Measurements from ENCODE around the gene VWA8.

The VWA8 gene

DNA sequence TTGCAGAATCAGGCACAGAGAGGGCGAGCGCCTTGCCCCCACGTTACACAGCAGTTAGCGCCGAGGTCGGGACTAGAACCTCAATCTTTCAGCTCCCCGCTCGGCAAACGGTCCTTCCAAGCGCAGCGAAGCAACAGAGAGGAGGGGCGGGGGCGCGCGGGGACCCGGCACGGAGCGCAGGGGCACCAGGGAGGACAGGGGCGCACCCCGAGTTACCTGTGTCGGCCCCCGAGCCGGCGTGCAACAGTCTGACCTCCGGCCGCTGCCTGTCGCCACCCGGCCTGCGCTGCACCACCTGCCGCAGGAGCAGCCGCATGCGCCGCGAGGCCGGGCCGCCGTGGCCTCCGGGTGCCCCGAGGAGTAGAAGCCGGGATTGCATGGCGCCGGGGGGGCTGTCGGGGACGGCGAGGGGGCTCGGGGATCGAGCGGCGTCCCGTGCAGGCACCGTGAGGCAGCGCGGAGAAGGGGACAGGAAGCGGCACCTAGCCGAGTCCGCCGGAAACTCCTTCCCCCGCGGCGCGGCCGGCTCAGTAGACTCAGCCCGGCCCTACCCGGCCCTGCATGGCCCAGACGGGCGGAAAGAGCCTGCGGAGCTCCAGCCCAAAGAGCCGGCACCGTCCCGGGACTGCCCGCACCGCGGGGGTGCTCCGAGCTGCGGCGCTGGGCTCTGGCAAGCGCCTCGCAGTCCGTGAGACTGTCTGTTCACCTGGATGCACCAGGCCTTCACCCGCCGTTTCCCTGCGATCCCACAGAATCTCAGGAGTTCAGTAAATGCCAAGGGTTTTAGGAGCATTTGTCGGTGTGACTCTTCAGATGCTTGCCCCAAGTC is at the start of gene VWA8:
VWA8 (minus strand) TSS at position 473 of the 829 bp plus-strand sequence; CDS start at position 379, 94 bp downstream.
- peak; percentile 87 for DNase-seq (ENCODE audit: low spot score)

DNA sequence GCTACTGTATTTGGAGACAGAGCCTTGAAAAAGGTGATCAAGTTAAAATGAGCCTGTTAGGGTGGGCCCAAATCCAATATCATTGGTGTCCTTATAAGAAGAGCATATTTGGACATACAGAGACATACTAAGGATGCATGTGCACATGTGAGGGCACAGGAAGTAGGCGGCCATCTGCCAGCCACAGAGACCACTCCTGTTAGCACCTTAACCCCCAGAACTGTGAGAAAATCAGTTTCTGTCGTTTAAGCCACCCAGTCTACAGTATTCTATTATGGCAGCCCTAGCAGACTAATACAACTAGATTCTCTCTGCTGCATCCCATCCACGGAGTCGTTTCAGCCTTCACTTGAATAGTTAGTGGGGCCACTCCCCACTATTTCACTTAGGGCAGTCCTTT is 48.1 kb upstream of the VWA8 start:
- no peak for DNase-seq (ENCODE audit: low spot score)

DNA sequence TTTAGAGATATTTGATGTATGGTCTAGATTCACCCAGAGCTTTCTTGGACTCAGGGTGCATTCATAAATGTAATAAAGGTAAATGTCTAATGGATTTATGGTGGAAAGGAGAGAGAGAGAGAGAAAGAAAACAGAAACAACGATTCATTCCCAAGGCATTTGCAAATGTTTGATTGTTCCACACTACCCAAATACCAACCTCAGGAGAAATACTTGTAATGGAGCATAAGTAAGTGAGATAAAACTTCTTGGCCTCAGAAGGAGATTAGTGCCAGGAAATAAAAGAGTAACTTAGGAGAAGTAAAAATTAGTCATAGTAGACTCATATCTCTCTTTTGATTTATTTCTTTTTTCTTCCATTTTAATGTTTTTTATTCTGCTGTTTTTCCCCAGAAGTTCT is 46.9 kb upstream of the VWA8 start:
- no peak for DNase-seq (ENCODE audit: low spot score)

DNA sequence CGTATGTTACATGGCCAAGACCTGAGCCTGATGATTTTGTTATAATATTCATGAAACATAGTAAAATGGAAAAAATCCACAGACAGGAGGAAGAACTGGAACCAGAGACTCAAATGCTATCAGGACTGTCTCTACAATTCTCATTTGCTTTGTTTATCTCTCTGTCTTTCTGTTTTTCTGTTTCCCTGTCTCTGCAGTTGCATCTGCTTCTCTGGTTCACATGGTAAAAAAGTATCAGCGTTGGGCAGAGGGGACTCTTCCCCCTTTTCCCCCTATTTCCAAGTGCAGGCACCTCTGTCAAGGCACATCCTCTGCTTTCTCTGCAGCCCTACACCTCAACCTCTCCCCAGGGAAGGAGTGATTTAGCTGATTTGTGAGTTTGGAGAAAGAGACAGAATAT is 41.2 kb upstream of the VWA8 start:
- DNase-seq (ENCODE audit: low spot score) = no peak

DNA sequence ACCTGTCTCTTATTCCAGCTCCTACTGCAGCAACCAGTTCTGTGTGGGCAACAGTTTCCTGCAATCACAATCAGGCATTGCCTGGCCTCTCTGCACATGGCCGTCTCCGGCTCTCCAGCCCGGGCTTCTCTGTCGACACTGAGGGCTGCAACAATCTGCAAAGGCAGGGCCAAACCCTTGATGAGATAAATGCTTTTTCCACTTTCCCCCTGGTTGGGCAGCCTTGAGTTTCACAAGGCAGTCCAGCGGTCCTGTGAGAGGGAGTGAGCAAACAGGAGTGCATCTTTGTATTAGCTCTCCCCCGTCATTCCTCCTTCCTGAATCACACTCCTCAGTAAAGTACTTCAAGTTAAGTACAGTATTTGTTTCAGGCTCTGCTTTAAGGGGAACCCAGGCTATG is 40.7 kb upstream of the VWA8 start:
- DNase-seq (ENCODE audit: low spot score) = no peak

DNA sequence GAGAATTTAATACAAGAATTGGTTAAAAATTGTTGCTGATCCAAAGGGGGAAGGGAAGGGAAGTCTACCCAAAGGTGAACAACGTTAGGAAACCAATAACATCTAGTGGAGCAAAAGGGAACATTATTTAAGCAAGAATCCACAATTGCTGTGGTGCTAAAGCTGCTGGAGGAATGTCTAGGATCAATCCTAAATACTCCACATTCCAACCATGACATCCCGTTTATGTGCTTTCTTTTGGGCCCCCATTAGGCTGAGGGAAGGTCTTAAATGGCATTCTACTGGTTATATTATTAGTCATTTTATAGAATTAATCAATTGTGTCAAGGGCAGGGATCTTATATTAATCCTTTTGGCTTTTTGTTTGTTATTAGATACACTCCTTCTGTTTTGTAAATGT is 39.9 kb upstream of the VWA8 start:
- DNase-seq (ENCODE audit: low spot score) = no peak

DNA sequence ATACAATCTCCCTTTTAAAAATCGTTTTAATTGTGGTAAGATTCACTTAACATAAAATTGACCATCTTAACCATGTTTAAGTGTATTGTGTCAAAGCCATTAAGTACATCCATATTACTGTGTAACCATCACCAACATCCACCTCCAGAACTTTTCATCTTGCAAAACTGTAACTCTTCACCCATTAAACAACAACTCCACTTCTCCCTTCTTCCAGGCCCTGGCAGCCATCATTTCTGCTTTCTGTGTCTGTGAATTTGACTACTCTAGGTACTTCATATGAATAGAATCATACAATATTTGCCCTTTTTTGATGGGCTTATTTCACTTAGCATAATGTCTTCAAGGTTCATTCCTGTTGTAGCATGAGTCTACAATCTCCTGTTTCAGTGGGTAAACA is 36.5 kb upstream of the VWA8 start:
- no peak for DNase-seq (ENCODE audit: low spot score)

DNA sequence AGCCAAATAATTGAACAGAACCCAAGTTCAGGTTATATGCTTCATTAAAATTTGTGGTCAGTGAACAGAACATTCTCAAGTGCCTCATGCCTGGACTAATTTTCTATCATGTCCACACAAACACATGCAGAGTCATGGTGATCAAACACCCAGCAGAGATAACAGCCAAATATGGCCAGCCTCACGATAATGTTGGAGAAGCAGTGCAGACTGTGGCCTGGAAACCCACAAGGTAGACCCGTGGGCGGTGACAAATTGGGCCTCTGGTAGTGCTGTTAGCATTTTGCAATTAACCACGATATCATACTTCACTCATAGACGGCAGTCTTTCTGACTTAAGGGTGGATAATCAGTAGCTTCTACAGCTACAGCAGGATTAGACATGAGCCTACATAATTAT is 35.0 kb upstream of the VWA8 start:
- DNase-seq (ENCODE audit: low spot score) = no peak

DNA sequence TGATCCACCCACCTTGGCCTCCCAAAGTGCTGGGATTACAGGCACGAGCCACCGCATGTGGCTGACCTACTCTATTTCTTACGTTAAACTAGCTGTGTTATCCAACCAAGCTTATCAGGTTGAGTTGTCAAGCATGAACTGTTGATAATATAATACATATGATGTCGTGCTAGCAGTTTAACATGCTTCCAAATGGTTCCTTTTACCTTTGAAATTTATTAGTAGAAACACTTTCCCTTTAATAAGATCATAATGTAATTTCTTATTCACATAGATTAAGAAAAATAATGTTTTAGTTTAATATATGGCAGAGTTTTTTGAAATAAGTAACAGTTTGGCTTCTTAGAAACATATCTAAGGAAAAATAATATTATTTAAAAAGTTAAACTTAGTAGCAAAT is 34.4 kb upstream of the VWA8 start:
- DNase-seq (ENCODE audit: low spot score) = no peak

DNA sequence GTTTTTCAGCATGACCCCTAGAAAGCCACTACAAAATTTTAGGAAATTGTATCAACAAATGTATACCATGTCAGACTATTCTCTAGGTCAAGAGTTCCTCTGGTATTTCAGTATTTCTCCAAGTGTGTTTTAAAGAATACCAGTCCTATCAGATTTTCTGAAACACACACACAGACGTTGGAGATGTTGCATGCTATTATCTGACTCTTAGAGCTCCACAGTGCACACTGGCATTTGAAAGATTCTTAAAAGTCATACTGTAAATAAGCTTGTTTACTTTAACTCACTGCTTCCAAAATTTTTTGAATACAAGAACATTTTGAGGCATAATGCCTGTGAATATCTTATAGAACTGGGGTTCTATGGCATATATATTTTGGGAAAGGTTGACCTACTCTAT is 33.8 kb upstream of the VWA8 start:
- DNase-seq (ENCODE audit: low spot score) = no peak

DNA sequence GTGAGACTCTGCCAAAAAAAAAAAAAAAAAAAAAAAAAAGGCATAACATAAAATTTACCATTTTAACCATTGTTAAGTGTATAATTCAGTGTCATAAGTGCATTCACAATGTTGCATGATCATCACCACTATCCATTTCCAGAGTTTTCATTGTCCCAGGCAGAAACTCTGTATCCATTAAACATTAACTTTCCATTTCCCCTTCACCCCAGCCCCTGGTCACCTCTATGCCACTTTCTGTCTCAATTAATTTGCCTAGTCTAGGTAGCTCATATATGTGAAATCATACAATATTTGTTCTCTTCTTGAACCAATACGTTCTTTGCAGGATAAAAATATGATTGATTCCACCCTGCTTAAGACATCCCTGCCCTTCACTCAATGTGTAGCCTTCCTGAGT is 31.0 kb upstream of the VWA8 start:
- no peak for DNase-seq (ENCODE audit: low spot score)

DNA sequence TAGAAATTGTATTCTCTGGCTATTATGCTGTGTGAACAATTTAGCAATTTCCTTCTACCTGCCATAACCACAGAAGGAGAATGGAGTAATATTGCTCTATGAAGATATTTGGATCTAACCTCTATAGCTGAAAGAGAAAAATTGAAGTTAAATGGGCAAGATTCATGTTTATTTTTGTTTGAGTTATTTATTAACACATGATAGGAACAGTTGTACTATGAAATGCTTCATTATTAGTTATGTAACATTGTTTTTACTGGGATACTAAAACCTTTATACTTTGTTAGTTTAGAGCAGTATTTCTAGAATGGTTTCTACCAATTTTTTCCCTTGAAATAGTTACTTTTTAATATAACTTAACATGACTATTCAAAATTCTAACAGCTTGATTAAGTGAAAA is 27.3 kb upstream of the VWA8 start:
- DNase-seq (ENCODE audit: low spot score) = no peak

DNA sequence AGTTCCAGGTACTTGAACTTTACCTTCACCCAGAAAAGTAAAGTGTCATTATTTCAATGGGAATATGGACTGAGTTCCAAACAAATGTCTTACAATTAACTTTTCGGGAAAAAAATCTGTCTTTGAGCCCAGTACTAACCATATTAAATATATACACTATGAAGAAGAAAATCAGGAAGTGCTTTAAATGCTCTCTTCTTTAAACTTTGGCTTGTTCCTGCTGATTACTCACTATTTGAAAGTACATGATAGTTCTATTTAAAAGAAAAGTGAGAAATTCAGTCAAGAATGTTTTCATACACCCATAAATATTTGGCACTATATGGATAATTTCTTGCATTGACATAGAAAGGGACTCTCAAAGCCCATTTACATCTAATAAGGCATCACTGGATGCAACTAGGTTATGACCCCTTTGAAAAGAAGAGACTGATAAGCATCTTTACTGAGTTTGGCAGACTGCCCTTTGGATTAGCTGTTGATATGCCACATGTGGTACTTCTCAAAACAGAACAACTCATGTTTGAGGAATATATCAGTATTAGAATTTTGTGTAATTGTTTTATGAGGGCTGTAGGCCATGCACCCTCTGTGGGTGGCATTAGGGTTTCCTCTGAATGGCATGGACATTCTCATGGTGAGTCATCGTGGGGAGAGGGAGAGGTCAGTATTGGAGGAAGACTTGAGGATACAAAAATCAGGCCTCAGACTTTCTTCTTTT is 25.0 kb upstream of the VWA8 start:
- no peak for DNase-seq (ENCODE audit: low spot score)

DNA sequence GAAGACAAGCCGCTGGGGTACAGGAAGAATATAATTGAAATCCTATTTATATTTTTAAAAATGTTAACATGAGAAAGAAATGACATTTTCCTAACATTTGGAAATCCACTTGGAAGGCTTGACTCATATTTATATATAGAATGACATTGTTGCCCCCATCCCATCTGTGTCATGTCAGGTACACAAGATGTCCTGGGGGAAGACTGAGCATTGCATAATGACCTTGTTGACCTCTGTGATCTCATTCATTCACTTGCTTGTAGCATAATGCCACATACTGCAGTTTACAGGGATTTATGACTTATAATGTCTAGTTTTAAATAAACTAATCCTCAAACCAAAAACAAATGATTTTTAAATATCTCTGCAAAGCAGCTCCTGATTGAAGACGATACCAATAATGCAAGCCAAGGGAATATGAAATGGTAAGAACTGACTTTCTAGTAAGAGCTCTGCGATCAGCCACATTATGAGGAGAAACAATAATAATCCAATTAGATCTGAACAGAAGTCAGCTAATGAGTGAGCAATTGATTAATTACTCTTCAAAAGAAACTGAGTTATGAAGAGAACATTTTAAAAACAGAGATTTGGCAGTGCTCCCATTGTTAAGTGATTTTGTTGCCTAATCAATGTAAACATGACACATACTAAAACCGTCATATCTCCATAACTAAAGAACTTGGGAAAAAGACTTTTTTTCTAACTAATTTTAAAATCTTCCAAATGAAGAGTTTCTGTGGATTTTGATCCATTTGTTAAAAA is 21.2 kb upstream of the VWA8 start:
- DNase-seq (ENCODE audit: low spot score) = no peak

DNA sequence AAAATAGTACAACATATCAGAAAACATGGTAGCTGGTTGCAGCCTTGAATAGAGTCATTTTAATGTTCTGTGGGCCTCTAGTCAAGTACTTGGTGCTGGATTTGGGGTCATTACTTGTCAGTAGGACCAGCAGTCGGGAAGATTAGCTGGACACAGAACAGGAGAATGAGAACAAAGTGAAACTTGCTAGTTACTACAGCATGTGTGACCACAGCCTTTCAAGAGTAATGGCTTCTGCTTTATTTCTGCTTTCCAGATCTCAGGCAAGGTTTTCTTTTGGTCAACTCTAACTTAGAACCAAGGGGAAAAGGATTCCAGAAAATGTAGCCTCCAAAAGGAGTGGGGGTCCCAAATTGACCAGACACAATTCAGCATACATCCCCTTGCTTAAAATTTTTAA is 17.1 kb upstream of the VWA8 start:
- DNase-seq (ENCODE audit: low spot score) = no peak

DNA sequence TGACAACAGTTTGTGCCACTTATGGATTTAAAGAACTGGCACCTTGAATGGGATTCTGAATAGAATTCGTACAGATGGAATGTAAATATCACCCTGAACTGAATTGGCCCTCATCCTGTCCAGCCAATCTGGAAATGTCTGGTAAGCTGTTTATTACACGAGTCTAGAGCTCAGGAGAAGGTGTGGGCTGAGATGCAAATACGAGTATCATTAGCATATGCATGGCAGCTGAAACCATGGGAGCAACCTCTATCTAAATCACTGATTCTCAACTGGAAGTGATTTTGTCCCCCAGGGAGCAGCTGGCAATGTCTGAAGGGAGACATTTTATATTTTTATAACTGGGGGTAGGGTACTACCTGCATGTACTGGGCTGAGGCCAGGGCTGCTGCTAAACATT is 15.6 kb upstream of the VWA8 start:
- DNase-seq (ENCODE audit: low spot score) = no peak

DNA sequence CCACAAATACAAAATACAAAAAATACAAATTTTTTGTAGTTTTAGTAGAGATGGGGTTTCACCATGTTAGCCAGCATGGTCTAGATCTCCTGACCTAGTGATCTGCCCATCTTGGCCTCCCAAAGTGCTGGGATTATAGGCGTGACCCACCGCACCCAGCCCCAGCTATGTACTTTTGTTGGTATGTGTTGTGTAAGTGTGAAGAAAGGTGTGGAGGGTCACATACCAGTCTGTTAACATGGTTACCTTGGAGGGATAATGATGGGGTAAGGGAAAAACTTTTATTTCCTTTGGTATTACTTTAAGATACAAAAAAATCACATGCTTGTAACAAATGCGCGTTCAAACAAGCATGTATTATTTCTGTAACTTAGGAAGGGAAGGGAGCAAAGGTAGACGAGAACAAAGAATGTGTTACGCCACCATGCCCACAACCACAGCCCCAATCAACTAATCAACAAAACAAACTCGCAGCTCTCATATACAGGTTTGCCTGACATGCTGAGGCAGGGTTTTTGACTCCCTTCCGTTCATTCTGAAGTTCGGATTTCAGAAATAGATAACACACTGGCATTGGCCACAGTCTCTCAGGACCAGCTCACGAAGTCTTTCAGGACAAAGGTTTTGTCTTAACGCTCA is 13.5 kb upstream of the VWA8 start:
- DNase-seq (ENCODE audit: low spot score) = no peak

DNA sequence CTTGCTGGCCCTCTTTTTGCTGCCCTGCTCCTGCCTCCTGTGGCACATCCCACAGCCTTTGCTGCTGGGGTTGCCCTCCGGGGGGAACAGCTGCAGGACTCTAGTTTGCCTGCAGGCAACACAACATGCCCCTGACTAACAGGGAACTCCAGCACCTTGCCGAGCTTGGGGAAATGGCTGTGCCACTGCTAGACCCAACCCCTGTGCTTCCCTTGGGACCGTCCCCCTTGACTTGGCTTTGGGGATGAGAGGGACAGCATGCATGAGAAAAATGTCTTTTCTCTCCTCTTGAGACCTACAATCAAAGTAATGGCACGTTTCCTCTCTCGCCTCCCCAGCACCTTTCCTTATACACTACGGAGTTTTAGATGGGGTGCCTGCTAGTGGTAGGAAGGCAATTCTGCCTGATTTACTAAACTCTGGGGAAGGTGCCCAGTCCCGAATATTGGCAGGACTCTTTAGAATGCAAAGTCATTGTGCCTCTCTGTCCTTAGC is 12.4 kb upstream of the VWA8 start:
- no peak for DNase-seq (ENCODE audit: low spot score)

DNA sequence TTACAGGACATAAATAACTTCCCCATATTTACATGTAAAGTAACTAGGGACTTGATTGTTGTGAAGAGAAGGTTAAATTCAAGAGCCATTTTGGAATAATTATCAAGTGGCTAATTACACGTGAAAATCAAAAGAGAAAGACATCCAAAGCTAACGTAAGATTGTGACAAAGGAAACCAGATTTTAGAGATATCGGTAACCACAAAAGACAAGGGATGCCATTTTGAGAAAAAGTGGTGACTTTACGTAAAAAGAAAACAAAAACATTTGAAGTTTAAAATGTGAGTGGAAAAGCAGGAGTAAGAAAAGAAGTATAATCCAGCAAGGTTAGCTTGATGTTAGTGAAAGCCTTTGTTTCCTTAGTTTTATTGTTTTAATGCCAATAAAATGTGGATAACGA is 10.9 kb upstream of the VWA8 start:
- no peak for DNase-seq (ENCODE audit: low spot score)

DNA sequence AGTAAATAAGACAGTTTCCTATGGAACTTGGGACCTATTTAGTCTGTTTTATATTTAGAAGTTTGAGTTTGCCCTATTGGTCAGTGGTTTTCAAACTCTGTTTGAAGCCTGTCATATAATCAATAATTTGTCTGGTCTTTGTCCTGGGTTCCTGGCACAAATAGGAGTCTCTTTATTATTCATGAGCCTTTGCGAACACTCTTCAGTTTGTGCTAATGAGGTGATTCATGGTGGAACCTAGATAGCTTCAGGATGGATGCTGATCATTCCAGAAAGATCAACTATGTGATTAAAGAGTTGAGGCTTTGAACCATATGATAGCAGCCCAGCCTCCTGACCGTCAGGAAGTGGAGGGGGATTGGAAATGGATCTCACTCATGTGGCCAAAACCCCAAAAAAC is 10.0 kb upstream of the VWA8 start:
- DNase-seq (ENCODE audit: low spot score) = no peak

DNA sequence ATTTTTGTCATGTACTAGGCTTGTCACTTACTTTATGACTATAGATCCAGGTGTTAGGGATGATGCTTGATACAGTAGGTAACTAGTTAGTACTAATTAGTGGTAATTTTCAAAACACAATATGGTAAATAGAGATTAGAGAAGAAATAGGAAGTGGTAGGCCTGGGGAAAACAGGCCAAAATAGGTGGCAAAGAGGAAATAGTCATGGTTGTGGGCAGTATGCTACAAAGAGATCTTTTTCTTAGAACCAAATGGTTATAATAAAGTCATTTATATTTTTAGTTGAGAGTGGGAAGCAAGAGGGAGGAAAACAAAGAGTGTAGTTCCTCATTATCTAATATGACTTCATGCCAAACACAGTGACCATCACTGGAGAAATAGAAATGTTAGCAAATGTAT is 9.1 kb upstream of the VWA8 start:
- DNase-seq (ENCODE audit: low spot score) = no peak

DNA sequence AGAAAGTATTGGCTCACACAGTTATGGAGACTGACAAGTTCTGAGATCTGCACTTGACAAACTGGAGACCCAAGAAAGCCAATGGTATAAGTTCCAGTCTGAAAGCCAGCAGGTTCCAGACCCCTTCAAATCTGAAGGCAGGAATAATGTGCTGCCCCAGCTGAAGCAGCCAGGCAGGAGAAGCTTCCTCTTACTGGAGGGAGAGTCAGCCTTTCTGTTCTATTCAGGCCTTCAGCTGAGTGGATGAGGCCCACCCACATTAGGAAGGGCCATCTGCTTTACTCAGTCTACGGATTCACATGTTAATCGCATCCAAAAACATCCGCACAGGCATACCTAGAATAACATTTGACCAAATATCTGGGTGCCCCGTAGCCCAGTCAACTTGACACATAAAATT is 8.2 kb upstream of the VWA8 start:
- no peak for DNase-seq (ENCODE audit: low spot score)
